H1 (cell line): ENCODE data around the gene CST11. TPM values are rescaled to one million over a fixed set of nuclear protein-coding genes. Genes with fewer than 3 reads are reported as not detected.

Experiments
- CTCF ChIA-PET: fragments of 300-600 bp; sonication (Branson Sonifier 250); formaldehyde crosslinking; loops from one replicate; lab custom pipeline; 2021; ENCODE audit not compliant: partially characterized antibody; lab: Charles Lee
- POLR2A ChIA-PET: fragments of 300-600 bp; sonication (Branson Sonifier 250); formaldehyde crosslinking; loops from one replicate; lab custom pipeline; 2021; ENCODE audit warnings: inconsistent platforms; ENCODE audit not compliant: partially characterized antibody; lab: Charles Lee
- DNase-seq, 2 experiments: peaks; one replicate each; pipeline versions ENCODE4 v3.0.0 to v3.0.0-alpha.2; 2010 to 2022; ENCODE audit warnings: low spot score in 2 of 2, low read depth in 1 of 2, mixed read lengths in 1 of 2
- FAIRE-seq: peaks from 2 replicates; lab custom pipeline; 2011; peaks lifted over from hg19 to GRCh38; lab: Jason Lieb, UNC
- H2AFZ ChIP-seq: 2 replicates; pipeline ENCODE4 v1.8.1; 2012; ENCODE audit warnings: low read length, inconsistent platforms
- H2AK5ac ChIP-seq: 2 replicates; pipeline ENCODE4 v1.6.1; 2013; ENCODE audit warnings: low read depth, low read length
- H2BK120ac ChIP-seq: replicated peaks from 2 replicates; pipeline ENCODE3; 2013; ENCODE audit warnings: low read depth, low read length, inconsistent platforms
- H2BK12ac ChIP-seq: 2 replicates; pipeline ENCODE4 v1.6.1; 2013; ENCODE audit warnings: low read depth, low read length
- H2BK15ac ChIP-seq: 2 replicates; pipeline ENCODE4 v1.6.1; 2013; ENCODE audit warnings: low read length
- H2BK20ac ChIP-seq: 2 replicates; pipeline ENCODE4 v1.6.1; 2013; ENCODE audit warnings: low read length
- H2BK5ac ChIP-seq: 2 replicates; pipeline ENCODE4 v1.6.1; 2013; ENCODE audit warnings: low read depth, low read length
- H3K14ac ChIP-seq: 2 replicates; pipeline ENCODE4 v1.6.1; 2013; ENCODE audit warnings: inconsistent platforms; ENCODE audit not compliant: insufficient read length
- H3K18ac ChIP-seq: 2 replicates; pipeline ENCODE4 v1.6.1; 2013; ENCODE audit warnings: low read length; ENCODE audit errors: extremely low read depth
- H3K23ac ChIP-seq: 2 replicates; pipeline ENCODE4 v1.6.1; 2013; ENCODE audit warnings: inconsistent platforms; ENCODE audit not compliant: insufficient read length
- H3K23me2 ChIP-seq: 2 replicates; pipeline ENCODE4 v1.6.1; 2013; ENCODE audit warnings: low read depth, low read length
- H3K27ac ChIP-seq: 2 replicates; pipeline ENCODE4 v1.6.1; 2011; ENCODE audit warnings: low read depth, low read length, inconsistent platforms
- H3K27me3 ChIP-seq, 4 experiments: replicated peaks in 1 of 4; 1 replicate in 1 of 4; 2 replicates in 3 of 4; pipeline versions ENCODE4 v1.6.1 to v1.8.1; 2011 to 2013; ENCODE audit warnings: low read length in 3 of 4, mild to moderate bottlenecking in 3 of 4, inconsistent platforms in 2 of 4, mixed read lengths in 2 of 4, moderate library complexity in 1 of 4; ENCODE audit not compliant: control insufficient read depth in 3 of 4, insufficient read depth in 3 of 4; ENCODE audit errors: extremely low read depth in 1 of 4
- H3K36me3 ChIP-seq, 4 experiments: 2 replicates each; pipeline versions ENCODE4 v1.6.1 to v1.8.1; 2011 to 2013; ENCODE audit warnings: mild to moderate bottlenecking in 4 of 4, low read length in 3 of 4, moderate library complexity in 2 of 4, control low read depth in 1 of 4, inconsistent platforms in 1 of 4; ENCODE audit not compliant: insufficient read depth in 4 of 4, control insufficient read depth in 2 of 4
- H3K4ac ChIP-seq: replicated peaks from 2 replicates; pipeline ENCODE3; 2013; ENCODE audit warnings: low read length, low read depth, mixed read lengths, inconsistent platforms; ENCODE audit not compliant: insufficient read length
- H3K4me1 ChIP-seq, 4 experiments: replicated peaks in 1 of 4; 1 replicate in 1 of 4; 2 replicates in 3 of 4; pipeline versions ENCODE4 v1.6.1 to v1.8.1; 2011 to 2013; ENCODE audit warnings: low read length in 3 of 4, inconsistent platforms in 2 of 4, mixed read lengths in 1 of 4; ENCODE audit not compliant: insufficient read depth in 4 of 4, control insufficient read depth in 3 of 4
- H3K4me2 ChIP-seq, 2 experiments: 2 replicates each; pipeline versions ENCODE4 v1.6.1 to v1.8.1; 2011 to 2013; ENCODE audit warnings: low read depth in 2 of 2, low read length in 2 of 2, control low read depth in 1 of 2, inconsistent platforms in 1 of 2, mild to moderate bottlenecking in 1 of 2; ENCODE audit not compliant: insufficient read depth in 1 of 2
- H3K4me3 ChIP-seq, 4 experiments: fragments of 200-600, 300-600 bp in 1 of 4; sonication (generic), shearing (Covaris generic), sonication (Bioruptor Twin) in 1 of 4; 2 replicates each; pipeline versions ENCODE4 v1.5.1 to v1.8.1; 2011 to 2016; ENCODE audit warnings: low read length in 4 of 4, low read depth in 3 of 4, control low read depth in 2 of 4, inconsistent platforms in 2 of 4, mild to moderate bottlenecking in 2 of 4, mixed read lengths in 1 of 4, moderate library complexity in 1 of 4; ENCODE audit not compliant: insufficient read depth in 2 of 4; ENCODE audit errors: extremely low read depth in 1 of 4
- H3K56ac ChIP-seq: replicated peaks from 2 replicates; pipeline ENCODE3; 2013; ENCODE audit warnings: low read depth, mild to moderate bottlenecking, mixed read lengths, low read length, inconsistent platforms; ENCODE audit not compliant: insufficient read length
- H3K79me1 ChIP-seq: 2 replicates; pipeline ENCODE4 v1.6.1; 2013; ENCODE audit warnings: low read depth, low read length, control low read depth
- H3K79me2 ChIP-seq, 2 experiments: 2 replicates each; pipeline versions ENCODE4 v1.6.1 to v1.8.1; 2012 to 2013; ENCODE audit warnings: low read length in 2 of 2, mild to moderate bottlenecking in 2 of 2, inconsistent platforms in 1 of 2; ENCODE audit not compliant: insufficient read depth in 2 of 2, control insufficient read depth in 1 of 2
- H3K9ac ChIP-seq, 4 experiments: replicated peaks in 1 of 4; 1 replicate in 1 of 4; 2 replicates in 3 of 4; pipeline versions ENCODE4 v1.6.1 to v1.8.1; 2011 to 2013; ENCODE audit warnings: low read depth in 3 of 4, low read length in 3 of 4, control low read depth in 2 of 4, mild to moderate bottlenecking in 2 of 4, moderate library complexity in 2 of 4, inconsistent platforms in 1 of 4; ENCODE audit errors: extremely low read depth in 1 of 4
- H3K9me3 ChIP-seq, 2 experiments: 2 replicates each; pipeline versions ENCODE4 v1.6.1 to v1.8.1; 2012 to 2013; ENCODE audit warnings: mild to moderate bottlenecking in 2 of 2, moderate library complexity in 2 of 2, control low read depth in 1 of 2, inconsistent platforms in 1 of 2, low read depth in 1 of 2, low read length in 1 of 2, mixed read lengths in 1 of 2; ENCODE audit not compliant: insufficient read depth in 2 of 2
- H4K20me1 ChIP-seq, 2 experiments: replicated peaks in 1 of 2; 2 replicates each; pipeline versions ENCODE3 to v1.8.1; 2011 to 2013; ENCODE audit warnings: inconsistent platforms in 2 of 2, low read length in 2 of 2, mild to moderate bottlenecking in 1 of 2; ENCODE audit not compliant: insufficient read depth in 2 of 2, control insufficient read depth in 1 of 2
- H4K5ac ChIP-seq: 2 replicates; pipeline ENCODE4 v1.6.1; 2013; ENCODE audit warnings: low read length, low read depth, mixed read lengths, inconsistent platforms; ENCODE audit not compliant: insufficient read length
- H4K8ac ChIP-seq: 2 replicates; pipeline ENCODE4 v1.8.0; 2013; ENCODE audit warnings: mild to moderate bottlenecking, moderate library complexity, low read length, inconsistent platforms; ENCODE audit not compliant: insufficient read depth; ENCODE audit errors: extremely low read depth
- H4K91ac ChIP-seq: replicated peaks from 2 replicates; pipeline ENCODE3; 2013; ENCODE audit warnings: low read length, mixed read lengths, inconsistent platforms; ENCODE audit not compliant: insufficient read length
- ATF3 ChIP-seq: IDR thresholded peaks from 2 replicates; pipeline ENCODE4 v1.6.1; 2011; ENCODE audit warnings: low read depth, mild to moderate bottlenecking, low read length; ENCODE audit not compliant: insufficient read depth
- ZNF274 ChIP-seq: IDR thresholded peaks from 2 replicates; pipeline ENCODE4 v1.7.0; 2012; ENCODE audit warnings: low read length, borderline replicate concordance; ENCODE audit errors: extremely low read depth
- WGBS, 2 experiments: shearing (Covaris generic) in 1 of 2; methylation state at CpG; one replicate each; pipeline versions ENCODE4 v1.1.6 to v1.1.7; 2013 to 2015; ENCODE audit warnings: low lambda C conversion rate in 2 of 2, mixed read lengths in 2 of 2, inconsistent platforms in 1 of 2, low coverage in 1 of 2, missing lambda C conversion rate in 1 of 2; ENCODE audit not compliant: insufficient replicate concordance in 2 of 2, insufficient coverage in 1 of 2, insufficient read length in 1 of 2; ENCODE audit errors: extremely low coverage in 1 of 2, missing lambda C conversion rate in 1 of 2; 5-methylcytosine and 5-hydroxymethylcytosine counted together
- polyA plus RNA-seq, 7 experiments: library from polyadenylated mRNA; depleted of rRNA in 3 of 7; stranded (reverse) in 5 of 7; unstranded in 2 of 7; fragments of >200 nt in 5 of 7; fragments of 200-250 nt in 2 of 7; gene quantifications; 1 replicate in 5 of 7; 2 replicates in 1 of 7; 4 replicates in 1 of 7; pipeline versions ENCODE4 v1.2.1 to v1.2.3, GENCODE V29; 2011 to 2013; ENCODE audit warnings: missing spikeins in 2 of 7, mixed read lengths in 2 of 7
- total RNA-seq: library from RNA; stranded (reverse); fragmentation: NEBNext Ultra II Directional; extraction: Animal tissue kit (Norgen Biotek cat#: 25700); gene quantifications from 2 replicates; pipeline ENCODE4 v1.2.1, GENCODE V29; 2021

CST11 gene
- total and polyA plus RNA-seq, 2 of the 8 experiments (the other 6 are each of a cell fraction or from before 2014, with no cell fraction given): 2.0 TPM; not detected in 1

GRCh38 chr20:23410916-23411695, 41.6 kb downstream of the CST11 start:
- H3K23ac ChIP-seq: no peak overlapping the region
- no peak overlapping the region for H3K18ac ChIP-seq
- H3K56ac ChIP-seq: no peak overlapping the region
- WGBS, 2 experiments: 89% methylated on average over 3 of the region's 3 CpGs; no CpG with 5 or more reads in 1 of the 2 experiments
- H4K8ac ChIP-seq: no peak overlapping the region
- H2BK20ac ChIP-seq: no peak overlapping the region
- no peak overlapping the region for H3K14ac ChIP-seq
- no peak overlapping the region for H2BK5ac ChIP-seq
- ChIA-PET CTCF (interaction anchor here (0.7 kb wide), 1 partner anchor 190 kb away, joined by 3 read pairs; no protein-coding TSS in a partner anchor), POLR2A (interaction anchor here (1.5 kb wide), 1 partner anchor 10 kb away, joined by 4 read pairs; the partner anchor contains the start of gene NAPB)
- no peak overlapping the region for H4K5ac ChIP-seq
- H3K4me1 ChIP-seq: peaks cover 0 to 3% (median under 1%) of the 10 kb centered on the region in 4 experiments; a peak in 3 of 7 replicates
- H3K79me1 ChIP-seq: 0 out of 2 replicates have a peak, but pooled peaks cover 8% of the 10 kb centered on the region
- H2AK5ac ChIP-seq: no peak overlapping the region
- peaks cover 14 to 100% of the 10 kb centered on the region in 2 experiments for H3K79me2 ChIP-seq
- H3K4ac ChIP-seq: no peak overlapping the region
- FAIRE-seq: no peak
- no peak overlapping the region for H3K27ac ChIP-seq
- DNase-seq: no peak
- H3K4me2 ChIP-seq: no peak overlapping the region
- no peaks in the 10 kb centered on the region for H3K9me3 ChIP-seq
- no peaks in the 10 kb centered on the region for H3K27me3 ChIP-seq
- no peaks in the 10 kb centered on the region for H3K36me3 ChIP-seq
- H2BK120ac ChIP-seq: no peak overlapping the region
- H3K23me2 ChIP-seq: no peaks in the 10 kb centered on the region
- no peak overlapping the region for H4K91ac ChIP-seq
- H3K9ac ChIP-seq: no peak overlapping the region
- H4K20me1 ChIP-seq: peaks cover 8 to 19% of the 10 kb centered on the region in 2 experiments
- no peak overlapping the region for H3K4me3 ChIP-seq
- H2BK15ac ChIP-seq: no peak overlapping the region
- no peak overlapping the region for H2BK12ac ChIP-seq
- H2AFZ ChIP-seq: no peak overlapping the region
- TF ChIP-seq ATF3: no peak
- TF ChIP-seq ZNF274: no peak
